Prostate gland (tissue), 2 donors: ENCODE results near the gene GATAD1.
A peak's percentile ranks its signal among the peaks of the same experiment; 100 is the strongest.

Experiments
- POLR2A ChIP-seq: fragments of 450-650 bp; IDR thresholded peaks from one replicate; pipeline ENCODE4 v1.6.1; 2016; ENCODE audit warnings: antibody characterized with exemption, mild to moderate bottlenecking
- POLR2AphosphoS5 ChIP-seq: sonication (generic); formaldehyde crosslinking; IDR thresholded peaks from one replicate; pipeline ENCODE4 v1.6.1; 2017; ENCODE audit warnings: antibody characterized with exemption
- TF ChIP-seq, protein P1 (sequence below), 4 experiments: fragments of 200-600 bp in 2 of 4; fragments of 450-650 bp in 2 of 4; sonication (generic) in 2 of 4; IDR thresholded peaks; 1 replicate in 3 of 4; 2 replicates in 1 of 4; pipeline ENCODE4 v1.5.1; 2016 to 2019; ENCODE audit warnings: antibody characterized with exemption in 4 of 4, mild to moderate bottlenecking in 2 of 4, moderate library complexity in 2 of 4

DNA sequence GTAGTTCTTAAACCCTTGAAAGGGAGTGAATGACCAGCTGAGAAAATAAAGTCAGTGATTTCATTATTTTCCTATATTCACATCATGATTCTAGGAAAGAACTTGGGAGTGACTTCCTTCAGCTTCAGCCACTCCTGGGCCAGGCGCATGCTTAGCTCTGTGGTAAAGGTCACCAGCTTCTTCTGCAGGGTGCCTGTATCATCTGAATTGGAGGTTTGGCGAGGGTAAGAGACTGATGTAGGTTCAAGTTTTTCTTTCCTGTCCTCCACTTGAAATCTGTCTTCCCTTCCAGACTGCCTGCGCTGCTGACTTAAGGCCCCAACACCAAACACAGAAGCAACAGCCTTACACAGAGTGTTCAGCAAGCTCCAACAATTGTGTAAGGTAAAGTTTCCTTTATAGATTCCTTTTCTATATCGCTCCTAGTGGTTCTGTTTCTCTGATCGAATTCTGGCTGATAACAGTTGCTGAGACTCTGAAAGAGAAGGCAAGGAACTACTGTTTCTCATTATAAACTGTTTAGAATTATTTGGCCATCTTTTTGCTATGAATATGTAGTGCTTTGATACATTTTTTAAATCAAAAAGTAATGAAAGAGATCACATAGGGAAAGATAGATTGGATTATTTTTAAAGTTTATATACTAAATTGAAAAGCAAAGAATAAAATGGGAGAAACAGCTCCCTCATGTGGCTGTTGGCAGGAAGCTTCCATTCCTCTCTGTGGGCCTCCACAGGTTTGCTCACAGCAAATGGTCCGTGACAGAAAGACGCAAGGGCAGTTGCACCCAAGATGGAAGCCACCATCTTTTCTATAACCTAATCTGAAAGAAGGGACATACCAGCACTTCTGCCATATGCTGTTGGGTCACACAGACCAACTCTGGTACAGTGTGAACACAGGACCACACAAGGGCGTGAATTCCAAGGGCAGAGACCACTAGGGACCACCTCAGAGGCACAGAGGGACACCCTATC lies 14.0 kb downstream of the GATAD1 start:
- TF ChIP-seq, protein P1, sequence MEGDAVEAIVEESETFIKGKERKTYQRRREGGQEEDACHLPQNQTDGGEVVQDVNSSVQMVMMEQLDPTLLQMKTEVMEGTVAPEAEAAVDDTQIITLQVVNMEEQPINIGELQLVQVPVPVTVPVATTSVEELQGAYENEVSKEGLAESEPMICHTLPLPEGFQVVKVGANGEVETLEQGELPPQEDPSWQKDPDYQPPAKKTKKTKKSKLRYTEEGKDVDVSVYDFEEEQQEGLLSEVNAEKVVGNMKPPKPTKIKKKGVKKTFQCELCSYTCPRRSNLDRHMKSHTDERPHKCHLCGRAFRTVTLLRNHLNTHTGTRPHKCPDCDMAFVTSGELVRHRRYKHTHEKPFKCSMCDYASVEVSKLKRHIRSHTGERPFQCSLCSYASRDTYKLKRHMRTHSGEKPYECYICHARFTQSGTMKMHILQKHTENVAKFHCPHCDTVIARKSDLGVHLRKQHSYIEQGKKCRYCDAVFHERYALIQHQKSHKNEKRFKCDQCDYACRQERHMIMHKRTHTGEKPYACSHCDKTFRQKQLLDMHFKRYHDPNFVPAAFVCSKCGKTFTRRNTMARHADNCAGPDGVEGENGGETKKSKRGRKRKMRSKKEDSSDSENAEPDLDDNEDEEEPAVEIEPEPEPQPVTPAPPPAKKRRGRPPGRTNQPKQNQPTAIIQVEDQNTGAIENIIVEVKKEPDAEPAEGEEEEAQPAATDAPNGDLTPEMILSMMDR (IDR thresholded peaks at IDR 0.05), result peak; percentile 23 to 56 (median 49)
- TF ChIP-seq POLR2A, result no peak
- TF ChIP-seq POLR2AphosphoS5, result no peak
